AG04449 (cell line): Measurements from ENCODE around the gene ADAMTSL1.

Experiments
- CTCF ChIA-PET: fragments of 350-600 bp; formaldehyde crosslinking; extraction: SDS; loops from one replicate; lab custom pipeline; 2021; ENCODE audit warnings: antibody characterized with exemption; lab: Yijun Ruan, JAX
- POLR2A ChIA-PET: fragments of 400-600, 350-600 bp; formaldehyde crosslinking; extraction: SDS; loops from one replicate; lab custom pipeline; 2020; ENCODE audit warnings: antibody characterized with exemption, inconsistent platforms; lab: Yijun Ruan, JAX
- DNase-seq: peaks from one replicate; pipeline ENCODE4 v3.0.0-alpha.2; 2010; ENCODE audit warnings: low read depth, low spot score
- H3K4me3 ChIP-seq: 2 replicates; pipeline ENCODE4 v1.5.1; 2011; ENCODE audit warnings: low read depth, mild to moderate bottlenecking, control low read depth, low read length
- CTCF ChIP-seq: IDR thresholded peaks from one replicate; pipeline ENCODE4 v1.5.1; 2011; ENCODE audit warnings: mild to moderate bottlenecking, moderate library complexity, low read length, control low read depth, inconsistent platforms; ENCODE audit not compliant: insufficient read depth; ENCODE audit errors: missing control alignments

The ADAMTSL1 gene

GRCh38 chr9:18501949-18502348, 28.0 kb downstream of the ADAMTSL1 start:
- no peak for DNase-seq
- ChIA-PET POLR2A (no interaction called here), CTCF (no interaction called here)
- no peak overlapping the region for H3K4me3 ChIP-seq
- TF ChIP-seq CTCF: no peak

GRCh38 chr9:18502546-18502945, 28.6 kb downstream of the ADAMTSL1 start:
- ChIA-PET POLR2A (no interaction called here), CTCF (no interaction called here)
- TF ChIP-seq CTCF: no peak
- H3K4me3 ChIP-seq: no peak overlapping the region
- no peak for DNase-seq

- no peak for TF ChIP-seq CTCF
- no peak for DNase-seq
- POLR2A ChIA-PET: no interaction called here
- CTCF ChIA-PET: no interaction called here
- no peak overlapping the region for H3K4me3 ChIP-seq
Observed at GRCh38 chr9:18504707-18505106, 30.8 kb downstream of the ADAMTSL1 start.

GRCh38 chr9:18507151-18507550, 33.2 kb downstream of the ADAMTSL1 start:
- no peak overlapping the region for H3K4me3 ChIP-seq
- ChIA-PET CTCF (interaction anchor here (1.1 kb wide), 1 partner anchor 22 kb away, joined by 3 read pairs; no protein-coding TSS in a partner anchor), POLR2A (no interaction called here)
- no peak for DNase-seq
- no peak for TF ChIP-seq CTCF

GRCh38 chr9:18516514-18516913, 42.6 kb downstream of the ADAMTSL1 start:
- ChIA-PET POLR2A (interaction anchor here (0.6 kb wide), 1 partner anchor 11 kb away, joined by 3 read pairs; no protein-coding TSS in a partner anchor), CTCF (interaction anchor here (0.9 kb wide), 1 partner anchor 14 kb away, joined by 3 read pairs; no protein-coding TSS in a partner anchor)
- H3K4me3 ChIP-seq: no peak overlapping the region
- DNase-seq: no peak
- TF ChIP-seq CTCF: no peak

- TF ChIP-seq CTCF: no peak
- no peak for DNase-seq
- CTCF ChIA-PET: interaction anchor here (0.9 kb wide), 1 partner anchor 14 kb away, joined by 3 read pairs; no protein-coding TSS in a partner anchor
- POLR2A ChIA-PET: interaction anchor here (0.6 kb wide), 1 partner anchor 10 kb away, joined by 3 read pairs; no protein-coding TSS in a partner anchor
- no peak overlapping the region for H3K4me3 ChIP-seq
Observed at GRCh38 chr9:18516965-18517364, 43.0 kb downstream of the ADAMTSL1 start.
